Tibial nerve (tissue), 4 donors: Measurements from ENCODE around the gene CAMSAP1.

Experiments
- CTCF ChIP-seq, 5 experiments: fragments of 200-600 bp in 3 of 5; fragments of 450-650 bp in 2 of 5; sonication (generic) in 3 of 5; IDR thresholded peaks; one replicate each; pipeline ENCODE4 v1.5.1; 2016 to 2019; ENCODE audit warnings: antibody characterized with exemption in 5 of 5, mild to moderate bottlenecking in 3 of 5, moderate library complexity in 2 of 5
- EP300 ChIP-seq, 2 donors: sonication (generic); formaldehyde crosslinking; IDR thresholded peaks; one replicate each; pipeline ENCODE4 v1.6.1; 2017; ENCODE audit warnings: antibody characterized with exemption in 2 of 2, mild to moderate bottlenecking in 1 of 2
- POLR2A ChIP-seq, 2 donors: fragments of 450-650 bp; IDR thresholded peaks; one replicate each; pipeline ENCODE4 v1.6.1; 2017; ENCODE audit warnings: antibody characterized with exemption in 2 of 2, mild to moderate bottlenecking in 2 of 2, moderate library complexity in 2 of 2

DNA sequence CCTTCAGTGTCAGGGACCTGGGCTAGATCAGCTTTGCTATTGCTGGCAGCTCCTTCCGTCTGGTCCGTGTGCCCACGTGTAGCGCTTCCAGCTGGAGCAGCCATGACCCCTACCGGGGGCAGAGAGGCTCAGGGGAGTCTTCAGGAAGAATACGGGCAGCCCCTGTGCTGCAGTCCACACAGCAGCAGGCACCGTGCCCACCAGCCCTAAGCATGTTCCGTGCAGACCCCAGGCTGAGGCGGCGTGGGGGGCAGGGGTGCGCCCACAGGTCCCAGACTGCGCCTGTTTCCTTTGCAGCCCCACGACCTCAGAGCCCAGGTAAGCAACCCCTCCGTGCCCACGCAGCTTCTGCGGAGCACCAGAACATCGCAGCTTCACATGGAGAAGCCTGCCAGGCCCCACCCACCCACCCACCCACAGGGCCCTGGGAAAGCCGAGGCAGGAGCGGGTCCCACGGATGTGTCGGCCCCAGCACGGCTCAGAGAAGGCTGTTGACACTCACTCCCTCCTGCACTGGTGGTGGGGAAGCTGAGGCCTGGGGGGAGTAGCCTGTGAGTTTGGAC, 122.3 kb downstream of the CAMSAP1 start:
- TF ChIP-seq CTCF (IDR thresholded peaks at IDR 0.05) (no peak), POLR2A (IDR thresholded peaks at IDR 0.05) (no peak), EP300 (IDR thresholded peaks at IDR 0.05) (no peak)
